CD4-positive, alpha-beta T cell treated with Interleukin-4 for 1 hour (primary cell): ENCODE results near the gene NEK7.
"Not testable (repeated sequence)": the region's sequence is repeated elsewhere in the genome, so short reads cannot be mapped to it uniquely, and the experiment has no call there.

Experiments
- DNase-seq, 2 donors: peaks; one replicate each; pipeline ENCODE4 v3.0.0-alpha.2; 2020 to 2022

NEK7 gene

GRCh38 chr1:198212126-198212525 lies 55.3 kb downstream of the NEK7 start:
- no peak for DNase-seq

GRCh38 chr1:198212675-198213074 lies 55.9 kb downstream of the NEK7 start:
- no peak for DNase-seq

- DNase-seq: no peak
Observed at GRCh38 chr1:198214924-198215323, 58.1 kb downstream of the NEK7 start.

- no peak for DNase-seq
Observed at GRCh38 chr1:198220428-198220827, 63.6 kb downstream of the NEK7 start.

- DNase-seq: not testable (repeated sequence)
Observed at GRCh38 chr1:198227010-198227409, 70.2 kb downstream of the NEK7 start.

GRCh38 chr1:198227454-198227853 lies 70.7 kb downstream of the NEK7 start:
- DNase-seq: not testable (repeated sequence)

GRCh38 chr1:198228925-198229324 lies 72.1 kb downstream of the NEK7 start:
- DNase-seq: no peak

GRCh38 chr1:198231779-198232178 lies 75.0 kb downstream of the NEK7 start:
- DNase-seq: no peak

- DNase-seq: no peak
Observed at GRCh38 chr1:198232378-198232777, 75.6 kb downstream of the NEK7 start.

GRCh38 chr1:198232940-198233675 lies 76.3 kb downstream of the NEK7 start:
- no peak for DNase-seq

- peak in 1 of 2 donors; percentile 16 for DNase-seq
Observed at GRCh38 chr1:198234520-198235251, 77.9 kb downstream of the NEK7 start.

GRCh38 chr1:198238121-198238520 lies 81.3 kb downstream of the NEK7 start:
- DNase-seq: peak in 1 of 2 donors; percentile 56

GRCh38 chr1:198241553-198241952 lies 84.8 kb downstream of the NEK7 start:
- no peak for DNase-seq

GRCh38 chr1:198244772-198245171 lies 88.0 kb downstream of the NEK7 start:
- no peak for DNase-seq

- DNase-seq: no peak
Observed at GRCh38 chr1:198245379-198245778, 88.6 kb downstream of the NEK7 start.

GRCh38 chr1:198246337-198246736 lies 89.5 kb downstream of the NEK7 start:
- no peak for DNase-seq

GRCh38 chr1:198253259-198253658 lies 96.5 kb downstream of the NEK7 start:
- no peak for DNase-seq

GRCh38 chr1:198253668-198254067 lies 96.9 kb downstream of the NEK7 start:
- DNase-seq: no peak

GRCh38 chr1:198254521-198254920 lies 97.7 kb downstream of the NEK7 start:
- DNase-seq: no peak

GRCh38 chr1:198254948-198255347 lies 98.2 kb downstream of the NEK7 start:
- DNase-seq: no peak

- no peak for DNase-seq
Observed at GRCh38 chr1:198255784-198256183, 99.0 kb downstream of the NEK7 start.

- no peak for DNase-seq
Observed at GRCh38 chr1:198258491-198258890, 101.7 kb downstream of the NEK7 start.

GRCh38 chr1:198259333-198260074 lies 102.7 kb downstream of the NEK7 start:
- DNase-seq: no peak

GRCh38 chr1:198261886-198262285 lies 105.1 kb downstream of the NEK7 start:
- DNase-seq: no peak
